SK-N-SH (cell line): ENCODE results near the gene OAF. TPM values are rescaled to one million over a fixed set of nuclear protein-coding genes. Genes with fewer than 3 reads are reported as not detected.

Experiments used
- CTCF ChIA-PET: fragments of 300-600, 350-600 bp; formaldehyde crosslinking; extraction: SDS; loops from one replicate; lab custom pipeline; 2021; lab: Yijun Ruan, JAX
- POLR2A ChIA-PET: fragments of 350-600 bp; sonication (Branson Sonifier 250); formaldehyde crosslinking; extraction: SDS; loops from one replicate; lab custom pipeline; 2020; ENCODE audit warnings: antibody characterized with exemption, inconsistent platforms; lab: Yijun Ruan, JAX
- DNase-seq: peaks from one replicate; pipeline ENCODE4 v3.0.0; 2012
- H2AFZ ChIP-seq: fragments of 200-600 bp; sonication (generic); 2 replicates; pipeline ENCODE4 v1.8.1; 2016; ENCODE audit warnings: antibody characterized with exemption, mild to moderate bottlenecking, low read depth
- H3F3A ChIP-seq: fragments of 200-600 bp; sonication (generic); replicated peaks from 2 replicates; pipeline ENCODE3; 2016; ENCODE audit warnings: antibody characterized with exemption, mild to moderate bottlenecking; ENCODE audit not compliant: insufficient read depth
- H3K27ac ChIP-seq, 2 experiments: fragments of 200-500 bp in 1 of 2; fragments of 200-600 bp in 1 of 2; sonication (Bioruptor generic) in 1 of 2; sonication (generic), shearing (Covaris generic) in 1 of 2; 2 replicates each; pipeline versions ENCODE4 v1.5.1 to v1.6.1; 2014 to 2016; ENCODE audit warnings: low read depth in 2 of 2, inconsistent platforms in 1 of 2, low read length in 1 of 2, mild to moderate bottlenecking in 1 of 2, mixed read lengths in 1 of 2
- H3K27me3 ChIP-seq: fragments of 200-600 bp; sonication (generic), shearing (Covaris generic); 2 replicates; pipeline ENCODE4 v1.6.1; 2016; ENCODE audit warnings: mixed run types; ENCODE audit not compliant: insufficient read depth
- H3K36me3 ChIP-seq, 2 experiments: fragments of 200-500 bp in 1 of 2; fragments of 200-600 bp in 1 of 2; sonication (Bioruptor generic) in 1 of 2; sonication (generic) in 1 of 2; replicated peaks in 1 of 2; 2 replicates each; pipeline versions ENCODE3 to v1.5.1; 2014 to 2016; ENCODE audit warnings: low read length in 1 of 2, mild to moderate bottlenecking in 1 of 2; ENCODE audit not compliant: insufficient read depth in 2 of 2, control insufficient read depth in 1 of 2
- H3K4me1 ChIP-seq, 2 experiments: fragments of 200-500 bp in 1 of 2; fragments of 200-600 bp in 1 of 2; sonication (Bioruptor generic) in 1 of 2; sonication (generic), shearing (Covaris generic) in 1 of 2; 2 replicates each; pipeline versions ENCODE4 v1.5.1 to v1.6.1; 2014 to 2016; ENCODE audit warnings: low read depth in 1 of 2, low read length in 1 of 2, mixed run types in 1 of 2; ENCODE audit not compliant: insufficient read depth in 2 of 2, control insufficient read depth in 1 of 2
- H3K4me2 ChIP-seq: fragments of 200-600 bp; sonication (generic), shearing (Covaris generic); 2 replicates; pipeline ENCODE4 v1.6.1; 2017; ENCODE audit warnings: mixed run types
- H3K4me3 ChIP-seq, 2 experiments: fragments of 200-500 bp in 1 of 2; fragments of 200-600 bp in 1 of 2; sonication (Bioruptor generic) in 1 of 2; sonication (generic), shearing (Covaris generic) in 1 of 2; 2 replicates each; pipeline versions ENCODE4 v1.5.1 to v1.8.1; 2014 to 2016; ENCODE audit warnings: low read depth in 2 of 2, inconsistent platforms in 1 of 2, low read length in 1 of 2, mild to moderate bottlenecking in 1 of 2, mixed read lengths in 1 of 2, moderate library complexity in 1 of 2
- H3K79me2 ChIP-seq: fragments of 200-600 bp; sonication (generic); 2 replicates; pipeline ENCODE4 v1.8.1; 2017; ENCODE audit warnings: mild to moderate bottlenecking; ENCODE audit not compliant: insufficient read depth
- H3K9ac ChIP-seq: fragments of 200-600 bp; sonication (generic); 2 replicates; pipeline ENCODE4 v1.6.1; 2017; ENCODE audit warnings: mixed run types
- H3K9me2 ChIP-seq: fragments of 200-600 bp; sonication (generic); 2 replicates; pipeline ENCODE4 v1.6.1; 2017; ENCODE audit warnings: mixed run types
- H3K9me3 ChIP-seq: fragments of 200-600 bp; sonication (generic); 2 replicates; pipeline ENCODE4 v1.6.1; 2017; ENCODE audit warnings: mixed run types, mild to moderate bottlenecking, moderate library complexity
- H4K20me1 ChIP-seq: fragments of 200-600 bp; sonication (generic); 2 replicates; pipeline ENCODE4 v1.6.1; 2017; ENCODE audit warnings: mild to moderate bottlenecking, mixed run types; ENCODE audit not compliant: insufficient read depth
- CHD2 ChIP-seq: fragments of 150-350 bp; IDR thresholded peaks from 2 replicates; pipeline ENCODE4 v1.6.1; 2018; ENCODE audit warnings: low read length; ENCODE audit not compliant: partially characterized antibody
- EP300 ChIP-seq, 2 experiments: IDR thresholded peaks; 2 replicates each; pipeline versions ENCODE4 v1.4.0 to v1.6.1; 2012; ENCODE audit warnings: borderline replicate concordance in 1 of 2, low read depth in 1 of 2, low read length in 1 of 2
- FOSL2 ChIP-seq: IDR thresholded peaks from 2 replicates; pipeline ENCODE4 v1.4.0; 2012; ENCODE audit warnings: low read depth, mild to moderate bottlenecking, moderate library complexity, borderline replicate concordance
- FOXJ3 ChIP-seq: sonication (generic); formaldehyde crosslinking; IDR thresholded peaks from 2 replicates; pipeline ENCODE4 v1.5.1; 2020; ENCODE audit warnings: mild to moderate bottlenecking, missing genetic modification reagents
- MEF2A ChIP-seq: IDR thresholded peaks from 2 replicates; pipeline ENCODE4 v1.4.0; 2012; ENCODE audit warnings: low read depth, borderline replicate concordance
- RCOR1 ChIP-seq: fragments of 150-350 bp; IDR thresholded peaks from 2 replicates; pipeline ENCODE4 v1.6.1; 2017; ENCODE audit warnings: antibody characterized with exemption, low read length
- SIN3A ChIP-seq: IDR thresholded peaks from 2 replicates; pipeline ENCODE4 v1.6.1; 2012; ENCODE audit warnings: low read depth, mild to moderate bottlenecking, low read length, moderate library complexity, borderline replicate concordance
- WGBS: methylation state at CpG from one replicate; pipeline ENCODE4 v1.1.6; 2017; ENCODE audit warnings: low lambda C conversion rate; 5-methylcytosine and 5-hydroxymethylcytosine counted together
- polyA plus RNA-seq, 3 experiments: library from polyadenylated mRNA; depleted of rRNA; stranded (reverse); fragments of >200 nt; gene quantifications; 2 replicates each; pipeline ENCODE4 v1.2.3, GENCODE V29; 2012
- TF ChIP-seq, protein P1 (sequence below): IDR thresholded peaks from 2 replicates; pipeline ENCODE4 v1.4.0; 2012; ENCODE audit warnings: low read depth, borderline replicate concordance
- TF ChIP-seq, protein P2 (sequence below): IDR thresholded peaks from 2 replicates; pipeline ENCODE4 v1.6.1; 2012; ENCODE audit warnings: mild to moderate bottlenecking, low read depth, low read length, moderate library complexity
- TF ChIP-seq, protein P3 (sequence below): IDR thresholded peaks from 2 replicates; pipeline ENCODE4 v1.4.0; 2012; ENCODE audit warnings: low read depth
- TF ChIP-seq, protein P4 (sequence below): IDR thresholded peaks from 2 replicates; pipeline ENCODE4; 2012

The OAF gene
- polyA plus RNA-seq, 1 of the 3 experiments (the other 2 are of a cell fraction), result 28.0 TPM

DNA sequence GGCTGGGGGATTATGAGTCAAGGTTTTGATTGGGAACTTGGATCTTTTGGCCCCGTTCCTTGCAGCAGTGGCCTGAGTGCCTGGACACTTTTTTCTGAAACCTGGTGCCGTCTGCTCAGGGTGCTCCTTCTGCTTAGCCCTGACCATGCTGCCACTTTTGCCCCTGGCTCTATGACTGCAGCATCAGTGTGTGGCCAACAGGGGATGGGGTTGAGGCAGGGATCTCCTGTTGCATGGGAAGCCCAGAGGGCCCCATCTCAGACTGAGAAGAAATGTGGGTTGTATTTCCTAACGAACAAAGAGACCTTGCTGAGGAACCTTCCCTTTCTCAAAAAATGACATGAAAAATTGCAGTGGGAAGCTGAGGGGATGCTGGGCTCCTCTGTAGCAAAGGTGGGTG, 47.8 kb downstream of the OAF start:
- no peaks in the 10 kb centered on the region for H3F3A ChIP-seq
- 59% methylated on average over 3 of the region's 3 CpGs for WGBS
- ChIA-PET CTCF (interaction anchor here (0.9 to 3.6 kb wide), 5 partner anchors 10 to 41 kb away, joined by 3 to 24 read pairs (median 4); no protein-coding TSS in a partner anchor), POLR2A (no interaction called here)
- no peaks in the 10 kb centered on the region for H4K20me1 ChIP-seq
- no peaks in the 10 kb centered on the region for H3K9me3 ChIP-seq
- no peak overlapping the region for H3K4me2 ChIP-seq
- H3K9ac ChIP-seq, result no peak overlapping the region
- no peak for DNase-seq
- no peak overlapping the region for H3K4me3 ChIP-seq
- H3K27me3 ChIP-seq, result peaks cover 26% of the 10 kb centered on the region; the same call in 1 of the 2 replicates
- no peak overlapping the region for H2AFZ ChIP-seq
- H3K79me2 ChIP-seq, result no peaks in the 10 kb centered on the region
- TF ChIP-seq CHD2 (no peak), FOSL2 (no peak), FOXJ3 (CRISPR knock-in tag) (no peak), EP300 (IDR thresholded peaks at IDR 0.05; ENCODE audit: borderline replicate concordance in 1 of 2, low read depth in 1 of 2, low read length in 1 of 2) (no peak), SIN3A (no peak), MEF2A (no peak), RCOR1 (no peak)
- TF ChIP-seq, protein P1, sequence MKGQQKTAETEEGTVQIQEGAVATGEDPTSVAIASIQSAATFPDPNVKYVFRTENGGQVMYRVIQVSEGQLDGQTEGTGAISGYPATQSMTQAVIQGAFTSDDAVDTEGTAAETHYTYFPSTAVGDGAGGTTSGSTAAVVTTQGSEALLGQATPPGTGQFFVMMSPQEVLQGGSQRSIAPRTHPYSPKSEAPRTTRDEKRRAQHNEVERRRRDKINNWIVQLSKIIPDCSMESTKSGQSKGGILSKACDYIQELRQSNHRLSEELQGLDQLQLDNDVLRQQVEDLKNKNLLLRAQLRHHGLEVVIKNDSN, result no peak
- TF ChIP-seq, protein P2, sequence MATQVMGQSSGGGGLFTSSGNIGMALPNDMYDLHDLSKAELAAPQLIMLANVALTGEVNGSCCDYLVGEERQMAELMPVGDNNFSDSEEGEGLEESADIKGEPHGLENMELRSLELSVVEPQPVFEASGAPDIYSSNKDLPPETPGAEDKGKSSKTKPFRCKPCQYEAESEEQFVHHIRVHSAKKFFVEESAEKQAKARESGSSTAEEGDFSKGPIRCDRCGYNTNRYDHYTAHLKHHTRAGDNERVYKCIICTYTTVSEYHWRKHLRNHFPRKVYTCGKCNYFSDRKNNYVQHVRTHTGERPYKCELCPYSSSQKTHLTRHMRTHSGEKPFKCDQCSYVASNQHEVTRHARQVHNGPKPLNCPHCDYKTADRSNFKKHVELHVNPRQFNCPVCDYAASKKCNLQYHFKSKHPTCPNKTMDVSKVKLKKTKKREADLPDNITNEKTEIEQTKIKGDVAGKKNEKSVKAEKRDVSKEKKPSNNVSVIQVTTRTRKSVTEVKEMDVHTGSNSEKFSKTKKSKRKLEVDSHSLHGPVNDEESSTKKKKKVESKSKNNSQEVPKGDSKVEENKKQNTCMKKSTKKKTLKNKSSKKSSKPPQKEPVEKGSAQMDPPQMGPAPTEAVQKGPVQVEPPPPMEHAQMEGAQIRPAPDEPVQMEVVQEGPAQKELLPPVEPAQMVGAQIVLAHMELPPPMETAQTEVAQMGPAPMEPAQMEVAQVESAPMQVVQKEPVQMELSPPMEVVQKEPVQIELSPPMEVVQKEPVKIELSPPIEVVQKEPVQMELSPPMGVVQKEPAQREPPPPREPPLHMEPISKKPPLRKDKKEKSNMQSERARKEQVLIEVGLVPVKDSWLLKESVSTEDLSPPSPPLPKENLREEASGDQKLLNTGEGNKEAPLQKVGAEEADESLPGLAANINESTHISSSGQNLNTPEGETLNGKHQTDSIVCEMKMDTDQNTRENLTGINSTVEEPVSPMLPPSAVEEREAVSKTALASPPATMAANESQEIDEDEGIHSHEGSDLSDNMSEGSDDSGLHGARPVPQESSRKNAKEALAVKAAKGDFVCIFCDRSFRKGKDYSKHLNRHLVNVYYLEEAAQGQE, result no peak
- TF ChIP-seq, protein P3, sequence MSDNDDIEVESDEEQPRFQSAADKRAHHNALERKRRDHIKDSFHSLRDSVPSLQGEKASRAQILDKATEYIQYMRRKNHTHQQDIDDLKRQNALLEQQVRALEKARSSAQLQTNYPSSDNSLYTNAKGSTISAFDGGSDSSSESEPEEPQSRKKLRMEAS, result no peak
- TF ChIP-seq, protein P4, sequence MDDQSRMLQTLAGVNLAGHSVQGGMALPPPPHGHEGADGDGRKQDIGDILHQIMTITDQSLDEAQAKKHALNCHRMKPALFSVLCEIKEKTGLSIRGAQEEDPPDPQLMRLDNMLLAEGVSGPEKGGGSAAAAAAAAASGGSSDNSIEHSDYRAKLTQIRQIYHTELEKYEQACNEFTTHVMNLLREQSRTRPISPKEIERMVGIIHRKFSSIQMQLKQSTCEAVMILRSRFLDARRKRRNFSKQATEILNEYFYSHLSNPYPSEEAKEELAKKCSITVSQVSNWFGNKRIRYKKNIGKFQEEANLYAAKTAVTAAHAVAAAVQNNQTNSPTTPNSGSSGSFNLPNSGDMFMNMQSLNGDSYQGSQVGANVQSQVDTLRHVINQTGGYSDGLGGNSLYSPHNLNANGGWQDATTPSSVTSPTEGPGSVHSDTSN, result no peak
- TF ChIP-seq, all 33 proteins: peak for 0
- no peaks in the 10 kb centered on the region for H3K9me2 ChIP-seq
- H3K36me3 ChIP-seq, result no peaks in the 10 kb centered on the region
- no peak overlapping the region for H3K27ac ChIP-seq
- H3K4me1 ChIP-seq, result no peaks in the 10 kb centered on the region; a peak in 1 of 4 replicates
